ENCODE data around the gene ACCSL. TPM values are rescaled to one million over a fixed set of nuclear protein-coding genes. Genes with fewer than 3 reads are reported as not detected.

ACCSL gene
- total and polyA plus RNA-seq, 7 donors, result 0.01 TPM; not detected in 6

- DNase-seq (no peak), ATAC-seq (no peak)
- WGBS, 3 donors, result 84 to 88% (median 85%) methylated on average over 3 of the region's 3 CpGs
- Histone ChIP-seq H3K27me3 (ENCODE audit: insufficient read depth in 3 of 3, low read length in 2 of 3) (no peaks in the 10 kb centered on the region), H3K27ac (no peak overlapping the region), H3K36me3 (ENCODE audit: insufficient read depth in 1 of 2, low read depth in 1 of 2) (peaks cover 0 to 57% of the 10 kb centered on the region in 2 donors), H3K9me3 (no peaks in the 10 kb centered on the region), H3K4me3 (no peak overlapping the region), H3K4me1 (peaks cover 5% of the 10 kb centered on the region)
- TF ChIP-seq CTCF (IDR thresholded peaks at IDR 0.05), result no peak
- intact Hi-C loops (cut with DNase I), result no loop called here
Measured at GRCh38 chr11:44071157-44071556, 23.4 kb downstream of the ACCSL start.

GRCh38 chr11:44072757-44073658, 25.2 kb downstream of the ACCSL start:
- TF ChIP-seq CTCF (IDR thresholded peaks at IDR 0.05), result no peak
- no peak for DNase-seq
- intact Hi-C loops (cut with DNase I), result no loop called here
- 90 to 95% (median 91%) methylated on average over 8 of the region's 8 CpGs for WGBS, 3 donors
- Histone ChIP-seq H3K9me3 (no peaks in the 10 kb centered on the region), H3K4me3 (no peak overlapping the region), H3K27ac (no peak overlapping the region), H3K27me3 (ENCODE audit: insufficient read depth in 3 of 3, low read length in 2 of 3) (no peaks in the 10 kb centered on the region), H3K36me3 (ENCODE audit: insufficient read depth in 1 of 2, low read depth in 1 of 2) (peaks cover 0 to 61% of the 10 kb centered on the region in 2 donors), H3K4me1 (no peaks in the 10 kb centered on the region)
- no peak for ATAC-seq

- H3K4me1 ChIP-seq, result no peaks in the 10 kb centered on the region
- no peak for TF ChIP-seq CTCF (IDR thresholded peaks at IDR 0.05)
- peaks cover 0 to 68% of the 10 kb centered on the region in 2 donors for H3K36me3 ChIP-seq (ENCODE audit: insufficient read depth in 1 of 2, low read depth in 1 of 2)
- ATAC-seq, result no peak
- H3K9me3 ChIP-seq, result no peaks in the 10 kb centered on the region
- no peak for DNase-seq
- no peak overlapping the region for H3K27ac ChIP-seq
- intact Hi-C loops (cut with DNase I), result no loop called here
- H3K27me3 ChIP-seq (ENCODE audit: insufficient read depth in 3 of 3, low read length in 2 of 3), result no peaks in the 10 kb centered on the region
- no peak overlapping the region for H3K4me3 ChIP-seq
- WGBS, 3 donors, result 94 to 97% (median 97%) methylated on average over 5 of the region's 5 CpGs
Measured at GRCh38 chr11:44078794-44079193, 31.0 kb downstream of the ACCSL start.

GRCh38 chr11:44079376-44079775, 31.6 kb downstream of the ACCSL start:
- Histone ChIP-seq H3K9me3 (no peaks in the 10 kb centered on the region), H3K36me3 (ENCODE audit: insufficient read depth in 1 of 2, low read depth in 1 of 2) (peaks cover 0 to 62% of the 10 kb centered on the region in 2 donors), H3K27me3 (ENCODE audit: insufficient read depth in 3 of 3, low read length in 2 of 3) (no peaks in the 10 kb centered on the region), H3K27ac (no peak overlapping the region), H3K4me3 (no peak overlapping the region), H3K4me1 (no peaks in the 10 kb centered on the region)
- ATAC-seq, result no peak
- intact Hi-C loops (cut with DNase I), result no loop called here
- WGBS, 3 donors, result 86 to 92% (median 91%) methylated on average over 6 of the region's 6 CpGs
- no peak for DNase-seq
- no peak for TF ChIP-seq CTCF (IDR thresholded peaks at IDR 0.05)

Data from psoas muscle (tissue), 8 donors.